ENCODE data around the gene FRMD8.

DNA sequence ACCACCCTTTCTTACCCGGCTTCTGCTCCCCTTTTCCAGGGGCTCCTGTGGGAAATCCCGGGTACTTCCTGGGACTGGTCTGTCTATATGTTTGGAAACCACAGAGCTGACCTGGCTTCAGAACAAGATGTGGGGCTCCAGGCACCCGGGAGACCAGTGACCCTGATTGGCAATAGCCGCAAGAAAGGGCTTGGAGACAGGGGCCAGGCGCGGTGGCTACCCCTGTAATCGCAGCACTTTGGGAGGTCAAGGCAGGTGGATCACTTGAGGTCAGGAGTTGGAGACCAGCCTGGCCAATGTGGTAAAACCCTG is 33.0 kb downstream of the FRMD8 start:
- TF ChIP-seq, protein P1, sequence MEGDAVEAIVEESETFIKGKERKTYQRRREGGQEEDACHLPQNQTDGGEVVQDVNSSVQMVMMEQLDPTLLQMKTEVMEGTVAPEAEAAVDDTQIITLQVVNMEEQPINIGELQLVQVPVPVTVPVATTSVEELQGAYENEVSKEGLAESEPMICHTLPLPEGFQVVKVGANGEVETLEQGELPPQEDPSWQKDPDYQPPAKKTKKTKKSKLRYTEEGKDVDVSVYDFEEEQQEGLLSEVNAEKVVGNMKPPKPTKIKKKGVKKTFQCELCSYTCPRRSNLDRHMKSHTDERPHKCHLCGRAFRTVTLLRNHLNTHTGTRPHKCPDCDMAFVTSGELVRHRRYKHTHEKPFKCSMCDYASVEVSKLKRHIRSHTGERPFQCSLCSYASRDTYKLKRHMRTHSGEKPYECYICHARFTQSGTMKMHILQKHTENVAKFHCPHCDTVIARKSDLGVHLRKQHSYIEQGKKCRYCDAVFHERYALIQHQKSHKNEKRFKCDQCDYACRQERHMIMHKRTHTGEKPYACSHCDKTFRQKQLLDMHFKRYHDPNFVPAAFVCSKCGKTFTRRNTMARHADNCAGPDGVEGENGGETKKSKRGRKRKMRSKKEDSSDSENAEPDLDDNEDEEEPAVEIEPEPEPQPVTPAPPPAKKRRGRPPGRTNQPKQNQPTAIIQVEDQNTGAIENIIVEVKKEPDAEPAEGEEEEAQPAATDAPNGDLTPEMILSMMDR (IDR thresholded peaks at IDR 0.05) = peak in 1 of 4 experiments; percentile 5
- TF ChIP-seq EP300 (IDR thresholded peaks at IDR 0.05) = no peak
- no peak for TF ChIP-seq POLR2A (IDR thresholded peaks at IDR 0.05)
